IPS-11a (cell line): ENCODE data around the gene UNC119B.

Source experiments
- H3K4me3 ChIP-seq: one replicate; pipeline ENCODE4 v1.5.1; 2013; ENCODE audit warnings: low read depth, low read length, control low read depth

UNC119B gene

GRCh38 chr12:120738252-120739030 lies 28.2 kb downstream of the UNC119B start:
- H3K4me3 ChIP-seq: no peak overlapping the region

DNA sequence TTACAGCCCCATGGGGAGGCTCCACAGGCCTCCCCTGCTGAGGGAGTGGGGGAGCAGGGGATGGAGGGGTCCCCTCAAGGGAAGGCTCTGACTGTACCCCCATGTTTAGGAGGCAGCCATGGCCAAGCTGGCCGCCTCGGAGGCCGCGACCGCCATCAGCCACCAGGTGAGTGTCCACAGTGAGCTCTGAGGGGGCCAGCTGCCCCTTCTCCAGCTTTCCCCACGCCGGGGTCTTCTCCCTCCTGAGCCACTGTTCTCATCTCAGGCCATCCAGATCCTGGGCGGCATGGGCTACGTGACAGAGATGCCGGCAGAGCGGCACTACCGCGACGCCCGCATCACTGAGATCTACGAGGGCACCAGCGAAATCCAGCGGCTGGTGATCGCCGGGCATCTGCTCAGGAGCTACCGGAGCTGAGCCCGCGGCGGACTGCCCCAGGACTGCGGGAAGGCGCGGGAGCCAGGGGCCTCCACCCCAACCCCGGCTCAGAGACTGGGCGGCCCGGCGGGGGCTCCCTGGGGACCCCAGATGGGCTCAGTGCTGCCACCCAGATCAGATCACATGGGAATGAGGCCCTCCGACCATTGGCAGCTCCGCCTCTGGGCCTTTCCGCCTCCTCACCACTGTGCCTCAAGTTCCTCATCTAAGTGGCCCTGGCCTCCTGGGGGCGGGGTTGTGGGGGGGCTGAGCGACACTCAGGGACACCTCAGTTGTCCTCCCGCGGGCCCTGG lies 28.9 kb downstream of the UNC119B start:
- H3K4me3 ChIP-seq: no peak overlapping the region

DNA sequence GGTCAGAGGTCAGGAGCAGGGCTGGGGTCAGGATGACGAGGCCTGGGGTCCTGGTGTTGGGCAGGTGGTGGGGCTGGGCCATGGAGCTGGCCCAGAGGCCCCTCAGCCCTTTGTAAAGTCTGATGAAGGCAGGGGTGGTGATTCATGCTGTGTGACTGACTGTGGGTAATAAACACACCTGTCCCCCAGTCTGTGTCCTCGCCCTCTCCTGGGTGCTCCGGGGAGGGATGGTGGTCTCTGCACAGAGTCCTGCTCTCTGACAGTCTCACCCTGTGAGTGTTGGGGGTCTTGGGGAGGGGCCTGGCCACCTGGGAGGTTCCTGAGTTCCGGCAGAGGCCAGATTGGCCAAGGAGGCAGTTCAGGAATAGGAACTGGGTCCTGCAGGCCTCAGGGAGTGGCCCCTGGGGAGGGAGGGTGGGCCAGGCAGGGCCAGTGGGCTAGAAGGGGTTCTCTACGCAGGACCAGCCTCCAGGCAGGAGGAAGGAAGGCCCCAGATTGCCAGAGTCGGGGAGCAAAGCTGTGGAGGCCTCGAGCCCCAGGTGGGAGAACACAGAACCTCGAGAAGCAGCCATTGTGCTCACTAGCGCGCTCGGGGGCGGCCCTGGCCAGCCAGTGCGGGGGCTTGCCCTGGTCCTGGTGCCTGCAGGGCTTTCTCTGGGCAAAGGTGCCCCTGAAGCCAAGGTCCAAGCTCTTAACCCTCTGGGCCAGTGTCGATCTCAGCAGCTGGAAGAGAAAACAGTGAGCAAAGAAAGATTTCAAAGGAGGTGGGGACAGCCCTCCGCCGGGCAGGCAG lies 29.8 kb downstream of the UNC119B start:
- no peak overlapping the region for H3K4me3 ChIP-seq

DNA sequence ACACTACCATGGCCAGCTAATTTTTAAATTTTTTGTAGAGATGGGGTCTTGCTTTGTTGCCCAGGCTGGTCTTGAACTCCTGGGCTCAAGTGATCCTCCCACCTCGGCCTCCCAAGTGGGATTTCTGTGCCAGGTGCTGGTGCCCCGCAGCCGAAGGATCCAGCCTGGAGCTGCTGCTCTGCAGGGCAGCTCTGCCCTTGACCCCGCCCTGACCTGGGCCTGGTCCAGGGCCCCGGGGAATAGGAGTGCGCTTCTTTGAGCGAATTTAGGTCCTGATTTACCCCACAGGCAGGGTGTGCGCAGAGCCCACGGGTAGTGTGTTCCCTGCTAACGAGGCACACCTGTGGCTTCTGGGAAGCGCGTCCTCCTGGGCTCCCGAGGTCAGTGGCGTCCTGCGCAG lies 30.6 kb downstream of the UNC119B start:
- H3K4me3 ChIP-seq: no peak overlapping the region

- H3K4me3 ChIP-seq: no peak overlapping the region
Observed at GRCh38 chr12:120741476-120742421, 31.5 kb downstream of the UNC119B start.

DNA sequence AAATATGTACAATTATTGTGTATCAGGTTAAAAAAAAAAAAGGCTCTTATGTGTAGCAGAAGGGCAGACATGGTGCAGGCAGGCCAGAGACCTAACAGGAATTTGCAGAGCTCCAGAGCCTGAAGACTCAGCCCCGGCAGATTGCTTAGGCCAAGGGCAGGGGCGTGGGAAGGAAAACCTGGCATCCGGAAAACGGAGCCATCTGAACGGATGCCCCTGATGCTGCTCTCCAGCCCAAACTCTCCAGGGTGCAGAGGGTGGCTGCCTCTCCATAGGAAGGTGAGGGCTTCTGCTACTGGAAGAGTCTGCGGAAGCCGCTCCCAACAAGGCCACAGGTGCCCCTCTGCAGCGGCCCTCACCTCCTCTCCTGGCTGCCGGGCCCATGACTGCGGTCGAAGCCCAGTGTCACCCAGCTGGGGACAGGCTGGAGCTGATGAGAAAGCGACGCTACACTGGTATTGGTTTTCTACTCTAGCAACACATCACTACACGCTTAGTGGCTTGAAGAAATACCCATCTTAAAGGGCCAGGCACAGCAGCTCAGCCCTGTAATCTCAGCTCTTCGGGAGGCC lies 34.8 kb downstream of the UNC119B start:
- H3K4me3 ChIP-seq: no peak overlapping the region

DNA sequence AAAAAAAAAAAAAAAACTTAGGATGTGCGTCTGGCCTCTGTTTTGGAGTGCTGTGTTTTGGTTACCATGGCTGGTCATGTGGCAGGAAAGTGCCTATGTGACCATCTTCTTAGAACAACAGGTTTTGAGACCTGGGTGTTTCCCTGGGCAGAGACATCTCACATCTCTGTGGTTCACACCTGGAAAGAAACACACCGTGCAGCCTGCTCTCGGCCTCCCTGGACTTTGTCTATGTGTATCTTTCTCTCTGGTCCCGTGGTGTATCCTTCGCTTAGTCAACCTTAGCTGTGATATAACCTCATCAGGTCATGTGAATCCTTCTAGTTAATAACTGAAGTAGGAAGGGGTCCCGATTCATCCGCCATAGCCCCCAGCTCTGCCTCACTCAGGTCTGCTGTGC lies 38.0 kb downstream of the UNC119B start:
- no peak overlapping the region for H3K4me3 ChIP-seq

GRCh38 chr12:120749256-120749655 lies 39.0 kb downstream of the UNC119B start:
- H3K4me3 ChIP-seq: no peak overlapping the region

DNA sequence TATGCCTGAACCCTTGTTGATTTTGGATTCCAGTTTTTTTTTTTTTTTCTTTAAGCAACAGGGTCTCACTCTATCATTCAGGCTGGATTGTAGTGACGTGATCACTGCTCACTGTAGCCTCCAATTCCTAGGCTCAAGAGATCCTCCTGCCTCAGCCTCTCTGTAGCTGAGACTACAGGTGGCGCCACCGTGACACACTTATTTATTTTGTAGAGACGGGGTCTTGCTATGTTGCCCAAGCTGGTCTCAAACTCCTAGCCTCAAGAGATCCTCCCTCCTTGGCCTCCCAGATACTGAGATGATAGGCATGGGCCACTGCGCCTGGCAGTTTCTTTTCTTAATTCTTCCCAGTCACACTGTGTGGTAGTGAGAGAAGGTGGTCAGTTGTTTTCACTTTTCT lies 40.5 kb downstream of the UNC119B start:
- no peak overlapping the region for H3K4me3 ChIP-seq

DNA sequence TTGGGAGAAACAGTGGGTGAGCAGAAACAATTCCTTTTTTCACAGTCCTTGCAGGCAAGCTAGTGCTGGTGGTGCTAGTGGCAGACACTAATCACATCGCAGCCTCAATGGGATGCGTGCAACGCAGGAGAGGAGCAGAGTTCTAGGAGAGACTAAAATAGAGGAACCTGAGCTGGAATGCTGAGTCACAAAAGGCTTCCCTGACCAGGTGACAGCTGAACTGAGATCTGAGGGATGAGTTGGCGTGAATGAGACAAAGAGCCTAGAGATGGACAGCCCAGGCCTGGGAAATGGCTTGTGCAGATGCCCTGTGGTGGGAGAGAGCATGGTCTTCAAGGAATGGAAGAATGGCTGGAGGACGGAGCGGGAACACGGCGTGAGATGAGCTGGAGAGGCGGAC lies 41.1 kb downstream of the UNC119B start:
- H3K4me3 ChIP-seq: no peak overlapping the region

- no peak overlapping the region for H3K4me3 ChIP-seq
Observed at GRCh38 chr12:120754792-120755191, 44.5 kb downstream of the UNC119B start.

- H3K4me3 ChIP-seq: no peak overlapping the region
Observed at GRCh38 chr12:120755269-120755668, 45.0 kb downstream of the UNC119B start.

GRCh38 chr12:120757226-120757742 lies 47.0 kb downstream of the UNC119B start:
- no peak overlapping the region for H3K4me3 ChIP-seq

GRCh38 chr12:120757949-120758348 lies 47.7 kb downstream of the UNC119B start:
- H3K4me3 ChIP-seq: no peak overlapping the region

DNA sequence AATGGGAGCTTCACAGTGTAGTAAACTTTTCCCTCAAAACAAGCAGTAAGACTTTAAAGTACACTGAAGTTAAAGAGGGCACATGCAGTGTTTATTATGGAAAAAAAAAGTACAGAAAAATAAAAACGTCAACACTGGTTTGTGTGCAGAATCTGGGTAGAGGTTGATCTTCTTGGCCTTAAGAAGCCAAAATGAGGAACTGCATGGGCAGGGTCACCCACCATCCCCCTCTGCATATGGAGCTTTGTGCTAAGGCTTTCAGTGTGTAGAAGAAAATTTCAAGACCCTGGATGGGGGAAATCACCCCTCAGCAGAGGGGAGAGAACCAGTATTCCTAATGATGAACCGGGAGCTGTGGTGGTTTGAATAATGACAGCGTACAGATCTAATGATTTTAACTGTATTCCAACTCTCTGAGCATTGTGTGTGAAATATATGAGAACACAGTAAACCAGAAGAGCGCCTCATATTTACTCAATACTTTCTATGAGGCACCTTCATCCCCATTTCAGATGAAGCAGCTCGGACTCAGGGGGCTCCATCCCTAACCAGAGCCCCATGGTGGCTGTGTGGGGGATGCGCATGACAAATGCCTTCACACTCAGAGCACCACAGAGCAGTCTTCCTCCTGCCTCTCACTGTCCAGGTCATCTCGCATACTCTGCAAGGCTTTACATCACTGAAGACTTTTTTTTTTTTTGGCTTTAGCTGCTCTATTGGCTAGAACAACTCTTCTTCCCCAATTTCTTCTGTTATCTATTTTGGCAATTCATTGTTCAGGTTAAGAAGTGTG lies 48.7 kb downstream of the UNC119B start:
- no peak overlapping the region for H3K4me3 ChIP-seq

GRCh38 chr12:120759591-120760348 lies 49.5 kb downstream of the UNC119B start:
- H3K4me3 ChIP-seq: no peak overlapping the region

DNA sequence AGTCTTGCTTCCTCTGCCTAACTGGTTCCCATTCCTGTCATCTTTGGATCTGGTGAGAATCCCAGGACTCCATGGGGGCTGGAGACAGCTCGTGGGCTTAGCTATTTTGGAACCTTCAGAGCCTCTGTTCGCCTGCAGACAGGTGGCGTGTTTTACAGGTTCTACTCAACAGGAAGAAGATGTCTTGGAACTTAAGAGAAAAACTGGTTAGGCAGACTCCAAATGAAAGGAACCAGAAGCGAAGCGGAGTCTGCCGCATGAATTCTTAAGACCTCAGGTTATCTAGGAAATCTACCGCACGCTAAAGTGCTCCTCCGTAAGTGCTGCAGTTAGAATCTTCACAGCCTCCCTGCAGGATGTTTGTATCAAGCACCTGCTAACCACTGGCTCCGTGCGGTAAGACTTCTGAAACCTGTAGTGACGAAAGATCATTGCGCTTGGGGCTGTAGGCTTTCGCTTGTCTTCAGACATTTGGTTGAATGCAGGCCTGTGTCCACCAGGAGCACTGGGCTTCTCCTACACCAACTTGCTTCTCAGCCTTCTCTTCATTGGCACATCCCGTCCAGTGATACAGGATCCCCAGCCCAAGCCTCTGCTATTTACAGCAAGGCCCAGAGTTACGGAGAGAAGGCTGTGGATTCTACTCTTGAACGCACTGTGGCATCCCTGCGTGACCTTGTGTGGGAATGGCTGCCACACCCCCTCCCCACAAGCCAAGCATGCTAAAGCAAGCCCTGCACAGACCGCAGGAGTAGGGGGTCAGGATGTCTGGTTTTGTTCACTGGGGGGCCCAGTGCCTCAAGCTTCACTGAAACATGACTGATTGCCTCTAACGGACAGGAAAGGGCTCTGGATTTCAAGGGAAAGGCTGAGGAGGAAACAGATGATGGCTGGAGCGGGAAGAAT lies 50.3 kb downstream of the UNC119B start:
- H3K4me3 ChIP-seq: no peak overlapping the region
